Activated naive CD4-positive, alpha-beta T cell treated with anti-CD3 and anti-CD28 coated beads, Interleukin-2, amount 50 U/mL, for 72 hours (primary cell): Measurements from ENCODE around the gene TMEM35B. TPM values are rescaled to one million over a fixed set of nuclear protein-coding genes. Genes with fewer than 3 reads are reported as not detected.
"Not testable (repeated sequence)": the region's sequence is repeated elsewhere in the genome, so short reads cannot be mapped to it uniquely, and the experiment has no call there.

Experiments
- ATAC-seq, 2 donors: fragments of 150-1000 bp; cut with Tn5 transposase; 2 replicates each; pipeline ENCODE4 v1.10.0; 2021; ENCODE audit warnings: mild to moderate bottlenecking in 2 of 2, moderate library complexity in 2 of 2
- DNase-seq, 2 donors: peaks; one replicate each; pipeline ENCODE4 v3.0.0; 2021 to 2022; ENCODE audit warnings: low spot score in 2 of 2
- H3K27ac Mint-ChIP-seq, 2 donors: one replicate each; pipeline ENCODE4 v1.8.0; 2022; ENCODE audit warnings: mild to moderate bottlenecking in 2 of 2, mixed read lengths in 2 of 2
- H3K36me3 Mint-ChIP-seq, 2 donors: one replicate each; pipeline ENCODE4 v1.8.0; 2022; ENCODE audit warnings: mixed read lengths in 2 of 2
- H3K9me3 Mint-ChIP-seq, 2 donors: one replicate each; pipeline ENCODE4 v1.8.0; 2022; ENCODE audit warnings: mixed read lengths in 2 of 2
- total RNA-seq, 2 donors: library from RNA; stranded (reverse); gene quantifications; one replicate each; pipeline ENCODE4 v1.2.3, GENCODE V29; 2022

Gene TMEM35B
- total RNA-seq, 2 donors from 2014 or later = 11.8 to 15.9 TPM

DNA sequence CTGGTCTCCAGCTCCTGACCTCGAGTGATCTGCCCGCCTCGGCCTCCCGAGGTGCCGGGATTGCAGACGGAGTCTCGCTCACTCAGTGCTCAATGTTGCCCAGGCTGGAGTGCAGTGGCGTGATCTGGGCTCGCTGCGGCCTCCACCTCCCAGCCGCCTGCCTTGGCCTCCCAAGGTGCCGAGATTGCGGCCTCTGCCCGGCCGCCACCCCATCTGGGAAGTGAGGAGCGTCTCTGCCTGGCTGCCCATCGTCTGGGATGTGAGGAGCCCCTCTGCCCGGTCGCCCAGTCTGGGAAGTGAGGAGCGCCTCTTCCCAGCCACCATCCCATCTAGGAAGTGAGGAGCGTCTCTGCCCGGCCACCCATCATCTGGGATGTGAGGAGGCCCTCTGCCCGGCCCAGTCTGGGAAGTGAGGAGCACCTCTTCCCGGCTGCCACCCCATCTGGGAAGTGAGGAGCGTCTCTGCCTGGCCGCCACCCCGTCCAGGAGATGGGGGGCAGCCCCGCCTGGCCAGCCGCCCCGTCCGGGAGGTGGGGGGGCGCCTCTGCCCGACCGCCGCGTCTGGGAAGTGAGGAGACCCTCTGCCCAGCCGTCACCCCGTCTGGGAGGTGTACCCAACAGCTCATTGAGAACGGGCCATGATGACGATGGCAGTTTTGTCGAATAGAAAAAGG lies 37.4 kb downstream of the TMEM35B start:
- not testable (repeated sequence) for DNase-seq, H3K9me3 Mint-ChIP-seq, ATAC-seq, H3K27ac Mint-ChIP-seq
- H3K36me3 Mint-ChIP-seq = peaks cover 6 to 13% of the 10 kb centered on the region in 2 donors

DNA sequence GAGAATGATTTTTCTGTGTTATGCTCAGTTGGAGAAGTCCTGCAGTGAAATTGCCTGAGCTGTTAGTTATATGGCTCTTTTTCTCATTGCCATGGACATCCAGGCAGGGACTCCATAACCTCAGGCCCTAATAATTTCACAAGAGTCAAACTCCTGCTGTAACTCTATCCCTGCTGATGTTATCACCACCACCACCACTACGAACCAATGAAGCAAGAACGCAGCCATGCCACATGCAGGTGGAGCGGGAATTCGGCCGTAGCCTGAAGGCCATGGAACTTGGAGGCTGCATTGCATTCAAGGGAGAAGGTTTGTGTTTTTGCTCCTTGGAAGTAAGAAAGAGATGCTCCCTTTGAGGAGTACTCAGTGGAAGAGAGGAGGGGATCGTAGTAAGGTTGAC lies 38.9 kb downstream of the TMEM35B start:
- no peak overlapping the region for H3K27ac Mint-ChIP-seq
- no peak for ATAC-seq
- peaks cover 6% of the 10 kb centered on the region in 2 donors for H3K36me3 Mint-ChIP-seq
- peaks cover 0 to 4% of the 10 kb centered on the region in 2 donors for H3K9me3 Mint-ChIP-seq
- no peak for DNase-seq

- not testable (repeated sequence) for H3K9me3 Mint-ChIP-seq, H3K36me3 Mint-ChIP-seq, H3K27ac Mint-ChIP-seq, DNase-seq, ATAC-seq
Observed at GRCh38 chr1:34941798-34942197, 43.3 kb downstream of the TMEM35B start.

Other genes with a start within 250 kb of the TMEM35B start
- gene GJB5, start 230.3 kb downstream of the TMEM35B start, total RNA-seq = not detected
- not detected for gene GJB4, start 225.6 kb downstream of the TMEM35B start, total RNA-seq
- not detected for gene GJB3, start 204.1 kb downstream of the TMEM35B start, total RNA-seq
- gene GJA4, start 192.3 kb downstream of the TMEM35B start, total RNA-seq = 1 to 10 TPM in 1 of 2 donors, not detected in 1; 1.4 TPM
- gene SMIM12, start 125.6 kb downstream of the TMEM35B start, total RNA-seq = 10 to 100 TPM; 48.7 to 49.1 TPM
- gene DLGAP3, start 55.7 kb downstream of the TMEM35B start, total RNA-seq = under 1 TPM; 0.71 to 0.84 TPM
- 10 to 100 TPM; 15.0 to 20.9 TPM for gene ZMYM6, start 46.6 kb upstream of the TMEM35B start, total RNA-seq
- 1 to 10 TPM; 3.1 to 6.0 TPM for gene ZMYM1, start 94.0 kb upstream of the TMEM35B start, total RNA-seq
- gene SFPQ, start 207.8 kb upstream of the TMEM35B start, total RNA-seq = 100 to 1,000 TPM; 191 to 344 TPM